GM21526 (cell line): Measurements from ENCODE around the gene FBRSL1.

Experiments
- ATAC-seq: cut with Tn5 transposase; IDR thresholded peaks from one replicate; pipeline ENCODE4 v1.9.1; 2021; ENCODE audit warnings: moderate library complexity; ENCODE audit not compliant: unreplicated experiment, low FRiP score

Gene FBRSL1

DNA sequence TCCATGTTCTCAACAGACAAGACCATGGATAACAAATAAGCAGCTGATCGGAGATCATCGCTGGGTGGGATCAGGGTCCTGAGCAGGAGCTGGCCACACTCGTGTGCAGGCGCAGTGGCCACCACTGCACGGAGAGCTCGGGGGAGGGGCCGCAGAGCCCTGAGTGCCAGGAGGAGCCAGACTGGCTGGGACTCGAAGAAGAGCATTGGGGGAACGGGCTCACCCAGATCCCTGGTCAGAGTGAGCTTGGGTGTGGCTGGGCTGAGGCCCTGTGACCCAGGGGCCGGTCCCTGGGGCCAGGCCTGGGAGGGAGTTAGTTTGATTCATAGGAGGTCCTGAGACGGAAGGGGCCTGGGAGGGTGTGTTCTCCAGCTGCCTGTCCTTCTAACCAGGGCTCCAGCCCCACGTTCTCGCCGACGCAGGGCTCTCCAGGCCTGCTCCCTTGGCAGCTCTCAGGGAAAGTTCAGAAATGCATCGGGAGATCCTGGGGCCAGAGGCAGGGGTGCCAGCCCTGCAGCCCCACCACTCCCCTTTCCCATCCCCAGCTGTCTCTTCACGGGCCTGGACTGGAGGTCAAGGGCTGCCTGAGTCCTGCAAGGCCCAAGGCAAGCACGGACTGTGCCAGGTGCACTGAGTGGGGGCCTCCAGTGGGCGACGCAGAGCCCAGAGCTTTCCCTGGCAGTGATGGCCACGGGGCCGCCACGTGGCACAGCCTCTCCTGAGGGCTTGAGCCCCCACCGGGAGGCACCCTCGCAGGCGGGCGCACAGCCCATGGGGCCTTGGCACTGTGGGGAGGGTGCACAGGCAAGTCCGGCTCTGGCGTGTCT, 48.1 kb downstream of the FBRSL1 start:
- no peak for ATAC-seq

DNA sequence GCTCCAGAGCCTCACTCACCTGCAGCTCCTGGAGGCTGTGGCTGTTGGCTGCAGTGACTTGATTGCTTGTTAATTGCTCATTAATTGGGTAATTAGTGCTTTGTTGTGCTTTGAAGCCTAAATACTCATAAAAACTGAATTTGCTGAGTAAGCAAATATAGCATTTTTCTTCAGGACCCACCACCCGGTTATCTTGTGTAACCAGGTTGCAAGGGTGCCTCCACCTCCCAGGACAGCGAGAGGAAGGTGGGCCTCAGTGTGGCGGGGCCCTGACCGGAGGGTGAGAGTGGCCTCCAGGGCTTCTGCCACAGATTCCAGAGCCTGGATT, 48.7 kb downstream of the FBRSL1 start:
- ATAC-seq, result no peak

GRCh38 chr12:132539016-132539773, 49.2 kb downstream of the FBRSL1 start:
- ATAC-seq, result no peak

DNA sequence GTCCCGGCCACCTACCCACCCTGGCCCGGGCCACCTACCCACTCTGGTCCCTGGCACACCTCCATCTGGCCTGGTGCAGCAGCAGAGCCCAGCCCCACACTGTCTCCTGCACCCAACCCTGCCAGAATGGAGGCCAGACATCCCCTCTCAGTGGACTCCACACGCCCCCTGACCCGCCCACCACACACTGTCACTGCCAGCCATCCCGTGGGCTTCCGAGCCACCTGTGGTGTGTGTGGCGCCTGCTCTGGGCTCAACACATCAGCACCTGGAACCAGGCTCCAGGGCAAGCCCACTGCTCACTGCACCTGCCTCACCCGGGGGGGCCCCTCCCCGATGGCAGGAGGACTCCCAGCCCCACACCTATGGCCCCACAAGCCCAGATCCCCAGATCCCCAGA, 50.5 kb downstream of the FBRSL1 start:
- ATAC-seq, result no peak

DNA sequence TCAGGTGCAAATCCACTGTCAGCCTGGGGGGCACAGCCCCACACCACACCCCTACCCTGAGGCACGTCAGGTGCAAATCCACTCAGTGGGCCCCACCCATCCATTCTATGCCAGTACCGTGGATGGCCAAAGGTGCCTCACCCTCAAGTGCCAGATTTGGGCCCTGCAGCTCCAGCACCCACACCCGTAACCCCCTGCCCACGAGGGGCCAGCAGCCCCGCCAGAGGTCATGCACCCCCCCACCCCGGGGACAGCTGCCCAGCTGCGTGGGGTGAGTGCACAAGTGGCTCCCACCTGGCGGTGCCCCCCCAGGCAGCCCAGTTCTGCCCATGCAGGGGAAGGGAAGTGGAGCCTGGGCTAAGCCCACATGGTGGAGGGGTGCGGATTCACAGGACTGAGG, 51.2 kb downstream of the FBRSL1 start:
- no peak for ATAC-seq

- no peak for ATAC-seq
Observed at GRCh38 chr12:132541996-132542395, 52.0 kb downstream of the FBRSL1 start.

GRCh38 chr12:132542661-132543060, 52.7 kb downstream of the FBRSL1 start:
- no peak for ATAC-seq

DNA sequence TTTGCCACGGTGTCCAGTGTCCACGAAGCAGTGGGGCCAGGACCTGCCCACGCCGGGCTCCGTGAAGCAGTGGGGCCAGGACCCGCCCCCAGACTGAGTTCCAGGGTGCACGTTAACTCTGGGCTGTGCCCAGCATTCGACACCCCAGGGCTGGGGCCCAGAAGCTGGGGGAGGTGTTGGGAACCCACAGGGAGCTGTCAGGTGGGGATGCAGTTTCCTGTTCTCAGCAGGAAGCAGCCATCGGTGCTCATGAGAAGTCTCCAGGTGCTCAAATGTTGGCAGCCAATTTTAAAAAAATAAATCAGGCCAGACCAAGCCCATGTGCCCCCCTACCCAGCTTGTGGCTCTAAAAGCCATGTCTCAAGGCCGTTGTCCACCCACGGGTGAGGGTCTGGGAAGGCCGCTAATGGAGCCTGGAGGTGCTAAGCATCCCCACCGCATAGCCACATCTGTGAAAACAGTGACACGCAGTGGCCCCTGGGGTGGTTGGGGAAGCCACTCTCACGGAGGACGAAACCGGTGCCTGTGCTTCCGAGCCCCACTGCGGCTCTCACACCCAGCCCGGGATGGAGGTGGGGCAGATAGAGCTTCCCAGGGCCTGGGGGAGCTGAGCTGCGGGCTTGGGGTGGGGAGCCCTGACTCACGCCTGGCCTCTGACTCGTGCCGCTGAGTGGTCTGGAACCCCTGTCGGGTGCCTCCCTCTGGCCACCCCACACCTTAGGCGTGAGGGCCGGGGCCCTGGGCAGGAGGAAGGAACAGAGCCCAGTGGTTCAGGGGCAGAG, 53.5 kb downstream of the FBRSL1 start:
- no peak for ATAC-seq

GRCh38 chr12:132544080-132544397, 54.1 kb downstream of the FBRSL1 start:
- ATAC-seq, result no peak

GRCh38 chr12:132544498-132544897, 54.5 kb downstream of the FBRSL1 start:
- no peak for ATAC-seq

DNA sequence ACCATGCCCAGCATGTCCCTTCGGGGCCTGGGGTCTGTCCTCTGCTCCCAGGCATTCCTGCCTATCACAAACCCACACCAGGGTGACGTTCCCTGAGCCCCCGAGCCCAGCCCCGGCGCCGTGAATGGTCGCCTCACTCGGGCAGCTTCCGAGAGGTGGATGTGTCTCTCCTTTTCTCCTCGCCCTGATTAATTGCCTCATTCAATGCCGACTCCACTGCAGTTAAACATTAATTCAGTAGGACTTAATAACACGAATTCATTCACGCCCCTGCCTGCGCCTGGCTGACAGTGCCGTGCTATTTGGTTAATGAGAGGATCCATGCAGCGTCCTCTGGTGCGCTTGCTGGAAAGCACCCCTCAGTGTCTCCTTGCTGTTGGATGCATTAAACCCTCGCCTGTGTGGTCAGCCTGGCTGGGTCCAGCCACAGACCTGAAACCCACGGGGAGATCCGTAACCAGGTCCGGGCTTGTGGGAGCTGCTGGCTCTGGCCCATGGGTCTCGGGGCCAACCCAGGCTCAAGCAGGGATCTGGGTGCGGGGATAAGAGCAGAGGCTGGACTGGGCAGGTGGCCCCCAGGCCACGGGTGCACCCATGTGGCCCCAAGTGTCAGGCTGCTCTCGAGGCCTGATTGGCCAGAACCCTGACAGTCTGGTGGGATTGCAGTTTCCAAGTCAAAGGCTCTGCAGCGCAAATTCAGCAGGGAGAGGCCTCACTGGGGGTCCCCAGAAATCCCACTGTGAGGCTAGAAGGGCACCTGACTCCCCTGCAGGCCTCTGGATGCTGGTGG, 55.4 kb downstream of the FBRSL1 start:
- ATAC-seq, result no peak

- no peak for ATAC-seq
Observed at GRCh38 chr12:132545955-132546354, 56.0 kb downstream of the FBRSL1 start.

DNA sequence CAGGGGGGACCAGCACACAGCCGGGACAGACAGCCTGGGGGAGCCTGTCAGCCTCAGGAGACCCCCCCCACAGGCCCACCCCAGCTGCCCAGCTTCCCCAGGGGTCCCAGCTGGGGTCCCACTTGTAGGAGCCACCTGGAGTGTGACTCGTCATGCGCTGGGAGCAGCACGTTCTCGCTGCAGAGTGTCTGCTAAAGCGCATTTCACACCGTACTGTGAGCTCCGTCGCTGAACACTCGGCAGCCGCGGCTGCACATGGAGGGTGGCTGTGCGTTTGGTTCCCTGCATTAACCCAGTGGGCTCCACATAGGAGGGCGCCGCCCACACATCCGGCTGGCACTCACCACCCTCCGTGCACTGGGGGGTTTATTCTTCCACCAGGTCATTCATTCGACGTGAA, 56.7 kb downstream of the FBRSL1 start:
- ATAC-seq, result no peak

DNA sequence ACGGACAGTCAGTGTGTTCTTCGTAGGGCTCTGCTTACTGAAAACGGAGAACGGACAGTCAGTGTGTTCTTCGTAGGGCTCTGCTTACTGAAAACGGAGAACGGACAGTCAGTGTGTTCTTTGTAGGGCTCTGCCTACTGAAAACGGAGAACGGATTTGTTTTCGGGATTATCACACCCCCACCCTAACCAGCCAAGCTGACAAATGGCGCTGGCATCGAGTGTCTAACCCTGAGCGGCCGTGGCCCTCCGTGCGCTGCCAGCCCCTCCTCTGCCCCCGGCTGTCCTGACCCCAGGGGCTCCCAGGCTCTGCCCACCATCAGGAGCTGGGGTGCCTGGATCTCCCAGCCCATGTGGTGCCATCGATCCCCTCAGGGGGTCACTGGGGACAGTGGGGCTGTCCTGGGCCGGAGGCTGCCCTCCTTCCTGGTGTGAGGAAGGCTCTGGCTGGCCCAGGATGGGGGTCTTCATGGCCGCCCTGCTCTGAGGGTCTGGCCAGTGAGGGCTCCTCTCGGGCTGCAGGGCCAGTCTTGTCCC, 57.3 kb downstream of the FBRSL1 start:
- no peak for ATAC-seq

GRCh38 chr12:132548430-132549058, 58.6 kb downstream of the FBRSL1 start:
- no peak for ATAC-seq

GRCh38 chr12:132549059-132549458, 59.1 kb downstream of the FBRSL1 start:
- ATAC-seq, result no peak

- ATAC-seq, result no peak
Observed at GRCh38 chr12:132550014-132550802, 60.3 kb downstream of the FBRSL1 start.

DNA sequence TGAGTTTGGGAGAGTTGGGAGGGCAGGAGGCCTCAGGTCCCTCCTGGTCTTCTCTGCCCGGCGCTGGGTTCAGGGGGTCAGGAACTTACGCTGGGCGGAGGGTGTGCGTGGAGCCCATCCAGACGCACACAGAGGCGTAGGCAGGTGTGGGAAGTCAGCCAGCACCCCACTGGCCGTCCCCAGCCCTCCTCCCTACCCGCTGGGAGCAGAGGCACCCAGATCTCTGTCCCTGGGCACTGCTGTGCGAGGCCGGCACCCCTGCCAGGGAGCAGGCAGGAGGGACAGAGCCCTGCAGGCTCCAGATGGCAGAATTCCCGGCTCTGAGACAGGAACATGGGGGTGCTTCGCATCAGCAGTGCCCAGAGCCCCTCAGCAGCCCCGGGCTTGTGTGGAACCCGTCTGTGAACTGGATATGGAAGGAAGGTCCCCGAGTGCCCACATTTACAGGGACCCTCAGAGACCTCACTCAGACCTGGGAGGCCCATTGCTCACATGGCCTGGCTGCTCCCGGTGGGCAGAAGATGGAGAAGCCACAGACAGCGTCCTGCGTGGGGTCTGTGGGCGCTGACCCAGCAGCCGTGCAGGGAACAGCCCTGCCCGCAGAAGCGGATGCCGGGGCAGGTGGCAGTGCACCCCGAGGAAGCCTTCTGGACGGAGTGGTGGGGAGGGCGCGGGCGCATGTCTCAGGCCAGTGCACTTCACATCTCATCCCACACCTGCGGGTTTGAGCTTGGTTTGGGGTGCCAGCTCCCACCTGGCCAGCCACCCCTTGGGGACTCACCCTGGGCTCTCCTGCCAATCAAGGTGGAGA, 61.1 kb downstream of the FBRSL1 start:
- no peak for ATAC-seq
